Liver (tissue), 9 donors: ENCODE data around the gene DOK6. TPM values are rescaled to one million over a fixed set of nuclear protein-coding genes. Genes with fewer than 3 reads are reported as not detected.

Source experiments
- DNase-seq: peaks from one replicate; pipeline ENCODE4 v3.0.0-alpha.2; 2017; ENCODE audit warnings: low spot score
- H3K27ac ChIP-seq, 2 donors: one replicate each; pipeline ENCODE4 v1.7.0; 2013; ENCODE audit warnings: inconsistent platforms in 2 of 2, low read length in 2 of 2, control low read depth in 1 of 2, low read depth in 1 of 2, mild to moderate bottlenecking in 1 of 2
- H3K27me3 ChIP-seq, 4 donors: one replicate each; pipeline versions ENCODE4 v1.6.1 to v1.7.0; 2013; ENCODE audit warnings: low read length in 3 of 4, inconsistent platforms in 1 of 4, mild to moderate bottlenecking in 1 of 4, moderate library complexity in 1 of 4; ENCODE audit not compliant: control insufficient read depth in 4 of 4, insufficient read depth in 4 of 4
- H3K36me3 ChIP-seq, 4 donors: one replicate each; pipeline versions ENCODE4 v1.6.1 to v1.7.0; 2013; ENCODE audit warnings: low read length in 3 of 4, mild to moderate bottlenecking in 3 of 4, low read depth in 1 of 4, moderate library complexity in 1 of 4; ENCODE audit not compliant: control insufficient read depth in 4 of 4, insufficient read depth in 3 of 4
- H3K4me1 ChIP-seq, 4 donors: one replicate each; pipeline versions ENCODE4 v1.6.1 to v1.7.0; 2013; ENCODE audit warnings: low read length in 3 of 4, mild to moderate bottlenecking in 3 of 4, moderate library complexity in 1 of 4; ENCODE audit not compliant: control insufficient read depth in 4 of 4, insufficient read depth in 4 of 4
- H3K4me3 ChIP-seq, 3 donors: one replicate each; pipeline versions ENCODE4 v1.6.1 to v1.7.0; 2013; ENCODE audit warnings: low read length in 3 of 3, control low read depth in 1 of 3, low read depth in 1 of 3, mild to moderate bottlenecking in 1 of 3
- H3K9ac ChIP-seq, 2 donors: one replicate each; pipeline ENCODE4 v1.7.0; 2013; ENCODE audit warnings: low read length in 2 of 2, mild to moderate bottlenecking in 2 of 2, moderate library complexity in 2 of 2, control low read depth in 1 of 2, low read depth in 1 of 2
- H3K9me3 ChIP-seq, 4 donors: one replicate each; pipeline versions ENCODE4 v1.6.1 to v1.7.0; 2013; ENCODE audit warnings: low read length in 3 of 4; ENCODE audit not compliant: control insufficient read depth in 4 of 4
- ATF3 ChIP-seq: IDR thresholded peaks from 2 replicates; pipeline ENCODE4 v1.6.1; 2016; ENCODE audit warnings: antibody characterized with exemption
- EGR1 ChIP-seq, 2 donors: IDR thresholded peaks; 2 replicates each; pipeline ENCODE4 v1.6.1; 2016 to 2018; ENCODE audit warnings: antibody characterized with exemption in 2 of 2, low read depth in 2 of 2
- FOXA1 ChIP-seq: IDR thresholded peaks from 2 replicates; pipeline ENCODE4 v1.6.1; 2016; ENCODE audit warnings: antibody characterized with exemption
- FOXA2 ChIP-seq: IDR thresholded peaks from 2 replicates; pipeline ENCODE4 v1.6.1; 2016; ENCODE audit warnings: antibody characterized with exemption
- GABPA ChIP-seq, 2 donors: IDR thresholded peaks in 1 of 2; conservative IDR thresholded peaks in 1 of 2; 2 replicates each; pipeline ENCODE4 v1.6.1; 2016; ENCODE audit warnings: antibody characterized with exemption in 2 of 2, mild to moderate bottlenecking in 1 of 2, moderate library complexity in 1 of 2
- HNF4A ChIP-seq, 2 donors: conservative IDR thresholded peaks; 2 replicates each; pipeline ENCODE4 v1.6.1; 2016; ENCODE audit warnings: antibody characterized with exemption in 2 of 2, mild to moderate bottlenecking in 2 of 2
- HNF4G ChIP-seq: IDR thresholded peaks from 2 replicates; pipeline ENCODE4 v1.6.1; 2016; ENCODE audit warnings: antibody characterized with exemption
- JUND ChIP-seq, 2 donors: IDR thresholded peaks; 2 replicates each; pipeline ENCODE4 v1.6.1; 2016; ENCODE audit warnings: antibody characterized with exemption in 2 of 2
- NR2F2 ChIP-seq: IDR thresholded peaks from 2 replicates; pipeline ENCODE4 v1.6.1; 2016; ENCODE audit warnings: antibody characterized with exemption
- RAD21 ChIP-seq, 2 donors: IDR thresholded peaks; 2 replicates each; pipeline ENCODE4 v1.6.1; 2016; ENCODE audit warnings: antibody characterized with exemption in 2 of 2, mild to moderate bottlenecking in 2 of 2
- RXRA ChIP-seq, 2 donors: IDR thresholded peaks; 2 replicates each; pipeline ENCODE4 v1.6.1; 2017 to 2018; ENCODE audit warnings: antibody characterized with exemption in 2 of 2, mild to moderate bottlenecking in 1 of 2
- SP1 ChIP-seq: IDR thresholded peaks from 2 replicates; pipeline ENCODE4 v1.6.1; 2018; ENCODE audit warnings: antibody characterized with exemption, mild to moderate bottlenecking
- TAF1 ChIP-seq: conservative IDR thresholded peaks from 2 replicates; pipeline ENCODE4 v1.6.1; 2016; ENCODE audit warnings: antibody characterized with exemption, mild to moderate bottlenecking
- YY1 ChIP-seq: IDR thresholded peaks from 2 replicates; pipeline ENCODE4 v1.6.1; 2016; ENCODE audit warnings: antibody characterized with exemption, mild to moderate bottlenecking
- WGBS: extraction: QIAGEN DNeasy Blood & Tissue Kit; methylation state at CpG from one replicate; pipeline ENCODE4 v1.1.7; 2013; 5-methylcytosine and 5-hydroxymethylcytosine counted together
- polyA plus RNA-seq, 2 donors: library from polyadenylated mRNA; stranded (reverse) in 1 of 2; unstranded in 1 of 2; fragments of 200-250 nt in 1 of 2; fragments of >200 nt in 1 of 2; fragmentation: Nextera tagmentation in 1 of 2; extraction: Ambion mirVana in 1 of 2; gene quantifications; one replicate each; pipeline versions ENCODE4 v1.2.1 to v1.2.3, GENCODE V29; 2013 to 2015
- total RNA-seq, 2 donors: library from RNA; depleted of rRNA; stranded (reverse); fragments of >200 nt; gene quantifications; one replicate each; pipeline ENCODE4 v1.2.3, GENCODE V29; 2014
- TF ChIP-seq, protein P1 (sequence below): IDR thresholded peaks from 2 replicates; pipeline ENCODE4 v1.6.1; 2016; ENCODE audit warnings: antibody characterized with exemption
- TF ChIP-seq, protein P2 (sequence below): IDR thresholded peaks from 2 replicates; pipeline ENCODE4 v1.6.1; 2016; ENCODE audit warnings: antibody characterized with exemption, mild to moderate bottlenecking
- TF ChIP-seq, protein P3 (sequence below): fragments of 150-350 bp; IDR thresholded peaks from 2 replicates; pipeline ENCODE4 v1.5.1; 2017; ENCODE audit warnings: improper control_type of control experiment, low read depth, low read length; ENCODE audit not compliant: missing input control
- TF ChIP-seq, protein P4 (sequence below): IDR thresholded peaks from 2 replicates; pipeline ENCODE4 v1.6.1; 2016; ENCODE audit warnings: antibody characterized with exemption
- donor health status: healthy.
- donor health status: healthy.
- donor health status: healthy.
- donor health status: healthy.
- donor health status: healthy.

DOK6 gene
- total and polyA plus RNA-seq, 4 donors: 0.08 to 1.1 (median 0.67) TPM

DNA sequence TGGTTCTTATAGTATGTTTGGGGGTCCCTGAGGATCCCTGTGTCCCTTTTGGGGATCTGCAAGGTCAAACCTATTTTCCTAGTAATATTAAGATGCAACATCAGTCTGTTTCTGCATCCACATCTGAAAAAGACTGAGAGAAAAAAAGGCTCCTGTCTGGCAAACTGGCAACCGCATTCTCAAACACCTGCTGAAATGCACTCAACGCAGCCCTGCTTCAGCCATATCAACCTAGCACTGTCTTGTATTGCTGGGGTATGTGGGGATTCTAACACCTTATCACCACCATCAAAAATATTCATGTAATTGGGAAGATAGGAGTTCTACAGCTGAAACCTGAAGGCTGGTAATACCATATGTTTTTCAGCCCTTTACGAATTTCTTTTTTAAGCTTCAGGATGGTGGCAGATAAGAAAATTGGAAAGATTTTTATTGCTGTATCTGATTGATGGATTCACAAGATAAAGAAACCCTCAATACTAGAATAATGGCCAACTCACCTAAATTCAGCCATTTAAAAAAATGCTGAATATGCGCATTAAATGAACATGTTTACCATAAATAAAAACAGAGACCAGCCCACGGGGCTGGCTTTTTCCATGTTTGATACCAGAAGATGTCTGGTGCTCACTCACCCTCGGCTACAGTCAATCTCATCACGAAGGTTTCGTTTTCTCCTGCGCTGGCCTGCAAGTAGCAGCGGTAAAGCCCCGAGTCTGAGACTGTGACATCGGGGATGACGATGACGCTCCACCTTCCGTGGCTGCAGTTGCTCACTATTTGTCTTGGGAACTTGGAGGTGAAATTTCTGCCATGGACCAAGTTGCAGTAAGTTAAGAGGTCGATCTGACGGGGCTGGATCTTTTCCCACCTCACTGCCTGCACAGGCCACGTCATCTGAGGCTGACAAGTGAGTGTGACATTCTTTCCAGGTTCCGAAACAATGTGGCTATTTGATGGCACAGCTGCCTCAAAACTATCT, 494.7 kb downstream of the DOK6 start:
- H3K4me1 ChIP-seq: no peaks in the 10 kb centered on the region
- no peak overlapping the region for H3K27ac ChIP-seq
- H3K27me3 ChIP-seq: no peaks in the 10 kb centered on the region
- H3K36me3 ChIP-seq: no peaks in the 10 kb centered on the region
- no peak for DNase-seq
- H3K9ac ChIP-seq: no peak overlapping the region
- 89% methylated on average over 19 of the region's 19 CpGs for WGBS
- H3K9me3 ChIP-seq: no peaks in the 10 kb centered on the region
- TF ChIP-seq EGR1 (IDR thresholded peaks at IDR 0.05; ENCODE audit: low read depth in 2 of 2): no peak
- TF ChIP-seq SP1: no peak
- no peak for TF ChIP-seq RAD21 (IDR thresholded peaks at IDR 0.05)
- TF ChIP-seq GABPA (IDR thresholded peaks at IDR 0.05 in 1 of 2, conservative IDR thresholded peaks at IDR 0.05 in 1 of 2): no peak
- TF ChIP-seq FOXA1: no peak
- TF ChIP-seq RXRA (IDR thresholded peaks at IDR 0.05): no peak
- no peak for TF ChIP-seq JUND (IDR thresholded peaks at IDR 0.05)
- no peak for TF ChIP-seq TAF1
- TF ChIP-seq, protein P1, sequence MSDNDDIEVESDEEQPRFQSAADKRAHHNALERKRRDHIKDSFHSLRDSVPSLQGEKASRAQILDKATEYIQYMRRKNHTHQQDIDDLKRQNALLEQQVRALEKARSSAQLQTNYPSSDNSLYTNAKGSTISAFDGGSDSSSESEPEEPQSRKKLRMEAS: no peak
- TF ChIP-seq NR2F2: no peak
- TF ChIP-seq YY1: no peak
- TF ChIP-seq, protein P2, sequence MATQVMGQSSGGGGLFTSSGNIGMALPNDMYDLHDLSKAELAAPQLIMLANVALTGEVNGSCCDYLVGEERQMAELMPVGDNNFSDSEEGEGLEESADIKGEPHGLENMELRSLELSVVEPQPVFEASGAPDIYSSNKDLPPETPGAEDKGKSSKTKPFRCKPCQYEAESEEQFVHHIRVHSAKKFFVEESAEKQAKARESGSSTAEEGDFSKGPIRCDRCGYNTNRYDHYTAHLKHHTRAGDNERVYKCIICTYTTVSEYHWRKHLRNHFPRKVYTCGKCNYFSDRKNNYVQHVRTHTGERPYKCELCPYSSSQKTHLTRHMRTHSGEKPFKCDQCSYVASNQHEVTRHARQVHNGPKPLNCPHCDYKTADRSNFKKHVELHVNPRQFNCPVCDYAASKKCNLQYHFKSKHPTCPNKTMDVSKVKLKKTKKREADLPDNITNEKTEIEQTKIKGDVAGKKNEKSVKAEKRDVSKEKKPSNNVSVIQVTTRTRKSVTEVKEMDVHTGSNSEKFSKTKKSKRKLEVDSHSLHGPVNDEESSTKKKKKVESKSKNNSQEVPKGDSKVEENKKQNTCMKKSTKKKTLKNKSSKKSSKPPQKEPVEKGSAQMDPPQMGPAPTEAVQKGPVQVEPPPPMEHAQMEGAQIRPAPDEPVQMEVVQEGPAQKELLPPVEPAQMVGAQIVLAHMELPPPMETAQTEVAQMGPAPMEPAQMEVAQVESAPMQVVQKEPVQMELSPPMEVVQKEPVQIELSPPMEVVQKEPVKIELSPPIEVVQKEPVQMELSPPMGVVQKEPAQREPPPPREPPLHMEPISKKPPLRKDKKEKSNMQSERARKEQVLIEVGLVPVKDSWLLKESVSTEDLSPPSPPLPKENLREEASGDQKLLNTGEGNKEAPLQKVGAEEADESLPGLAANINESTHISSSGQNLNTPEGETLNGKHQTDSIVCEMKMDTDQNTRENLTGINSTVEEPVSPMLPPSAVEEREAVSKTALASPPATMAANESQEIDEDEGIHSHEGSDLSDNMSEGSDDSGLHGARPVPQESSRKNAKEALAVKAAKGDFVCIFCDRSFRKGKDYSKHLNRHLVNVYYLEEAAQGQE: no peak
- TF ChIP-seq ATF3: no peak
- TF ChIP-seq, protein P3, sequence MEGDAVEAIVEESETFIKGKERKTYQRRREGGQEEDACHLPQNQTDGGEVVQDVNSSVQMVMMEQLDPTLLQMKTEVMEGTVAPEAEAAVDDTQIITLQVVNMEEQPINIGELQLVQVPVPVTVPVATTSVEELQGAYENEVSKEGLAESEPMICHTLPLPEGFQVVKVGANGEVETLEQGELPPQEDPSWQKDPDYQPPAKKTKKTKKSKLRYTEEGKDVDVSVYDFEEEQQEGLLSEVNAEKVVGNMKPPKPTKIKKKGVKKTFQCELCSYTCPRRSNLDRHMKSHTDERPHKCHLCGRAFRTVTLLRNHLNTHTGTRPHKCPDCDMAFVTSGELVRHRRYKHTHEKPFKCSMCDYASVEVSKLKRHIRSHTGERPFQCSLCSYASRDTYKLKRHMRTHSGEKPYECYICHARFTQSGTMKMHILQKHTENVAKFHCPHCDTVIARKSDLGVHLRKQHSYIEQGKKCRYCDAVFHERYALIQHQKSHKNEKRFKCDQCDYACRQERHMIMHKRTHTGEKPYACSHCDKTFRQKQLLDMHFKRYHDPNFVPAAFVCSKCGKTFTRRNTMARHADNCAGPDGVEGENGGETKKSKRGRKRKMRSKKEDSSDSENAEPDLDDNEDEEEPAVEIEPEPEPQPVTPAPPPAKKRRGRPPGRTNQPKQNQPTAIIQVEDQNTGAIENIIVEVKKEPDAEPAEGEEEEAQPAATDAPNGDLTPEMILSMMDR: no peak
- TF ChIP-seq HNF4A (conservative IDR thresholded peaks at IDR 0.05): no peak
- no peak for TF ChIP-seq HNF4G
- TF ChIP-seq, protein P4, sequence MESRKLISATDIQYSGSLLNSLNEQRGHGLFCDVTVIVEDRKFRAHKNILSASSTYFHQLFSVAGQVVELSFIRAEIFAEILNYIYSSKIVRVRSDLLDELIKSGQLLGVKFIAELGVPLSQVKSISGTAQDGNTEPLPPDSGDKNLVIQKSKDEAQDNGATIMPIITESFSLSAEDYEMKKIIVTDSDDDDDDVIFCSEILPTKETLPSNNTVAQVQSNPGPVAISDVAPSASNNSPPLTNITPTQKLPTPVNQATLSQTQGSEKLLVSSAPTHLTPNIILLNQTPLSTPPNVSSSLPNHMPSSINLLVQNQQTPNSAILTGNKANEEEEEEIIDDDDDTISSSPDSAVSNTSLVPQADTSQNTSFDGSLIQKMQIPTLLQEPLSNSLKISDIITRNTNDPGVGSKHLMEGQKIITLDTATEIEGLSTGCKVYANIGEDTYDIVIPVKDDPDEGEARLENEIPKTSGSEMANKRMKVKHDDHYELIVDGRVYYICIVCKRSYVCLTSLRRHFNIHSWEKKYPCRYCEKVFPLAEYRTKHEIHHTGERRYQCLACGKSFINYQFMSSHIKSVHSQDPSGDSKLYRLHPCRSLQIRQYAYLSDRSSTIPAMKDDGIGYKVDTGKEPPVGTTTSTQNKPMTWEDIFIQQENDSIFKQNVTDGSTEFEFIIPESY: no peak
- TF ChIP-seq FOXA2: no peak
- H3K4me3 ChIP-seq: no peak overlapping the region
